Peyer's patch (tissue), 4 donors: ENCODE results near the gene ARNT2. TPM values are rescaled to one million over a fixed set of nuclear protein-coding genes. Genes with fewer than 3 reads are reported as not detected.

Experiments used
- DNase-seq, 3 donors: peaks; one replicate each; pipeline ENCODE4 v3.0.0-alpha.2; 2017 to 2019
- H3K27ac ChIP-seq, 4 donors: fragments of 200-600 bp; sonication (generic); one replicate each; pipeline ENCODE4 v1.5.1; 2016 to 2019
- H3K27me3 ChIP-seq, 2 donors: fragments of 200-600 bp; sonication (generic); one replicate each; pipeline ENCODE4 v1.5.1; 2019
- H3K36me3 ChIP-seq, 3 donors: fragments of 200-600 bp; sonication (generic); one replicate each; pipeline ENCODE4 v1.5.1; 2016 to 2019
- H3K4me1 ChIP-seq, 4 donors: fragments of 200-600 bp; sonication (generic); one replicate each; pipeline ENCODE4 v1.5.1; 2016 to 2019
- H3K4me3 ChIP-seq, 4 donors: fragments of 200-600 bp; sonication (generic); 1 replicate in 3 of 4; 2 replicates in 1 of 4; pipeline ENCODE4 v1.5.1; 2016 to 2019; ENCODE audit warnings: mild to moderate bottlenecking in 1 of 4
- H3K9me3 ChIP-seq, 4 donors: fragments of 200-600 bp; sonication (generic); one replicate each; pipeline ENCODE4 v1.5.1; 2016 to 2019; ENCODE audit warnings: mild to moderate bottlenecking in 1 of 4
- CTCF ChIP-seq, 6 experiments: fragments of 450-650 bp in 4 of 6; fragments of 200-600 bp in 2 of 6; sonication (generic) in 1 of 6; IDR thresholded peaks; one replicate each; pipeline ENCODE4 v1.5.1; 2017 to 2019; ENCODE audit warnings: antibody characterized with exemption in 6 of 6, mild to moderate bottlenecking in 3 of 6, moderate library complexity in 1 of 6
- POLR2A ChIP-seq, 2 donors: fragments of 450-650 bp; IDR thresholded peaks; one replicate each; pipeline ENCODE4 v1.5.1; 2017; ENCODE audit warnings: antibody characterized with exemption in 2 of 2, mild to moderate bottlenecking in 2 of 2, moderate library complexity in 2 of 2
- total RNA-seq, 4 donors: library from RNA; depleted of rRNA; stranded (reverse); fragments of >200 nt; gene quantifications; one replicate each; pipeline ENCODE4 v1.1.0, GENCODE V29; 2016

The ARNT2 gene
- total RNA-seq, 4 donors from 2014 or later: 2.5 to 10.3 (median 4.5) TPM

- no peaks in the 10 kb centered on the region for H3K9me3 ChIP-seq
- DNase-seq: no peak
- TF ChIP-seq POLR2A (IDR thresholded peaks at IDR 0.05): no peak
- no peak for TF ChIP-seq CTCF (IDR thresholded peaks at IDR 0.05)
- no peak overlapping the region for H3K4me3 ChIP-seq
- no peaks in the 10 kb centered on the region for H3K27me3 ChIP-seq
- H3K4me1 ChIP-seq: no peaks in the 10 kb centered on the region
- H3K36me3 ChIP-seq: no peaks in the 10 kb centered on the region
- H3K27ac ChIP-seq: no peak overlapping the region
Observed at GRCh38 chr15:80609091-80609490, 204.9 kb downstream of the ARNT2 start.

GRCh38 chr15:80609512-80609946 lies 205.3 kb downstream of the ARNT2 start:
- Histone ChIP-seq H3K4me3 (no peak overlapping the region), H3K4me1 (no peaks in the 10 kb centered on the region), H3K9me3 (no peaks in the 10 kb centered on the region), H3K27ac (no peak overlapping the region), H3K36me3 (no peaks in the 10 kb centered on the region), H3K27me3 (no peaks in the 10 kb centered on the region)
- no peak for DNase-seq
- TF ChIP-seq POLR2A (IDR thresholded peaks at IDR 0.05) (no peak), CTCF (IDR thresholded peaks at IDR 0.05) (no peak)

GRCh38 chr15:80611543-80612080 lies 207.4 kb downstream of the ARNT2 start:
- TF ChIP-seq CTCF (IDR thresholded peaks at IDR 0.05) (no peak), POLR2A (IDR thresholded peaks at IDR 0.05) (no peak)
- Histone ChIP-seq H3K36me3 (no peaks in the 10 kb centered on the region), H3K27me3 (no peaks in the 10 kb centered on the region), H3K9me3 (no peaks in the 10 kb centered on the region), H3K4me1 (peaks cover 0 to 11% (median 0%) of the 10 kb centered on the region in 4 donors), H3K4me3 (no peak overlapping the region), H3K27ac (no peak overlapping the region)
- no peak for DNase-seq

- no peaks in the 10 kb centered on the region for H3K27me3 ChIP-seq
- H3K4me3 ChIP-seq: no peak overlapping the region
- no peak for DNase-seq
- no peaks in the 10 kb centered on the region for H3K36me3 ChIP-seq
- H3K4me1 ChIP-seq: peaks cover 0 to 11% (median 0%) of the 10 kb centered on the region in 4 donors
- no peaks in the 10 kb centered on the region for H3K9me3 ChIP-seq
- no peak for TF ChIP-seq POLR2A (IDR thresholded peaks at IDR 0.05)
- TF ChIP-seq CTCF (IDR thresholded peaks at IDR 0.05): no peak
- H3K27ac ChIP-seq: no peak overlapping the region
Observed at GRCh38 chr15:80612118-80612823, 208.1 kb downstream of the ARNT2 start.

- Histone ChIP-seq H3K36me3 (no peaks in the 10 kb centered on the region), H3K4me3 (no peak overlapping the region), H3K27me3 (no peaks in the 10 kb centered on the region), H3K9me3 (no peaks in the 10 kb centered on the region), H3K27ac (no peak overlapping the region), H3K4me1 (peaks cover 0 to 11% (median 0%) of the 10 kb centered on the region in 4 donors)
- no peak for DNase-seq
- TF ChIP-seq CTCF (IDR thresholded peaks at IDR 0.05) (no peak), POLR2A (IDR thresholded peaks at IDR 0.05) (no peak)
Observed at GRCh38 chr15:80613762-80614365, 209.7 kb downstream of the ARNT2 start.
